Fibroblast of villous mesenchyme (primary cell): ENCODE results near the gene RGS6. TPM values are rescaled to one million over a fixed set of nuclear protein-coding genes. Genes with fewer than 3 reads are reported as not detected.

ENCODE experiments used
- DNase-seq: peaks from one replicate; pipeline ENCODE4 v3.0.0-alpha.2; 2010; ENCODE audit warnings: low read depth
- H3K4me3 ChIP-seq: 2 replicates; pipeline ENCODE4 v1.5.1; 2011; ENCODE audit warnings: low read depth, mild to moderate bottlenecking, low read length
- CTCF ChIP-seq: IDR thresholded peaks from 2 replicates; pipeline ENCODE4 v1.5.1; 2012; ENCODE audit warnings: low read depth, mild to moderate bottlenecking, low read length; ENCODE audit not compliant: insufficient read depth
- total RNA-seq: library from RNA; depleted of rRNA; stranded (reverse); fragments of >200 nt; gene quantifications from 2 replicates; pipeline ENCODE4 v1.2.3, GENCODE V29; 2012

RGS6 gene
- total RNA-seq, 1 donor, result not detected

DNA sequence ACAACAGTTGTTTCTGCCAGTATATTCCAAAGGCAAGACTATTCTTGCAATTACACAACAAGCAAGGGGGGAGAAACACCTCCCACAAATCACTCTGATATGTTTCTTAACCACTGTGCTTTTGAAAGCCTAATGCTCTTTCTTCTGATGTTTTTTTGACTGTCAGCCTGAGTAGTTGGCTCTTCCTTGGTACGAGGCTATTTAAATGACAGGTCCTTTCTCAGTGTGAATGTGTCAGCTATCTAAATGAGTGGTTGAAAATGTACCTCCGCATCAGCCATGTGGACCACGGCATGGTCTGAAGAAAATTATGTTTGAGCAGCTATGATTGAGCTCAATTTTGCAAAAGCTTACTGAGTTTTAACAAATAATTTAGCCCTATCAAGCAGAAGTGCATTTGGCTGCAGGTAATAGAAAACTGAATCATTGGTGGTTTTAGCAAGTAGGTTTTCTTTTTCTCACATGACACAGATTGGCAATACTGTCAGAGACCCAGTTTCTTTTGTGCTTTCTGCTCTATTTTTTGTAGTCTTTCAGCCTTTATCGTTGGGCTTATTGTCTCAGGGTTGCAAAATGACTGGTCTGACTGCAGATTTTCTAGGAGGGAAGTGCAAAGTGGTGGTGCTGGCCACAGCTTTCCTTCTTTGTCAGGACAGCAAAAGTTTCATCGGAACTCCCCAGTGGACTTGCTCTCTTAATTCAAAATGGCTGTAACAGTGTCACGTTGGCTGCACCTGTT, 162.8 kb downstream of the RGS6 start:
- DNase-seq, result no peak
- TF ChIP-seq CTCF, result no peak
- H3K4me3 ChIP-seq, result no peak overlapping the region

GRCh38 chr14:72097173-72097783, 165.0 kb downstream of the RGS6 start:
- H3K4me3 ChIP-seq, result no peak overlapping the region
- no peak for DNase-seq
- TF ChIP-seq CTCF, result no peak

- TF ChIP-seq CTCF, result no peak
- H3K4me3 ChIP-seq, result no peak overlapping the region
- no peak for DNase-seq
These were observed 166.0 kb downstream of the RGS6 start for GRCh38 chr14:72098210-72098609.

DNA sequence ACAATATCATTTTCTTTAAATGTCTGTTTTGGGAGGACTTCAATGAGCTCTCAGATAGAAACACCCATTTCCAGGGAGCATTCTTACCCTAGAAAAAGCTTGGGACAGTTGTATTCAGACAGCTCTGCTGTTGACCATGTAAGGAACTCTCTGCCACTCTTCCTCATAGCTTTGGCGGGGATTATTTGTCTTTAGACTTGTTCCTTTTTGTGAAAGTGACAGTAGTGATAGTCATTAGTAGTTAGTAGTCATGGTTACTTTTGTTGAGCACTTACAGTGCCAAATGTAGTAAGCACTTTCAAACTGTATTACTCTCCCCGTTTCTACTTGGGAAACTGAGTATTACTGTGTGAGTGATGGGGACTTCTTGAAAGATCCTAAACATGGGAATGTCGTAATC, 167.3 kb downstream of the RGS6 start:
- H3K4me3 ChIP-seq, result no peak overlapping the region
- TF ChIP-seq CTCF, result no peak
- no peak for DNase-seq

GRCh38 chr14:72104011-72104613, 171.9 kb downstream of the RGS6 start:
- peak; percentile 49 for TF ChIP-seq CTCF
- no peak for DNase-seq
- H3K4me3 ChIP-seq, result no peak overlapping the region

DNA sequence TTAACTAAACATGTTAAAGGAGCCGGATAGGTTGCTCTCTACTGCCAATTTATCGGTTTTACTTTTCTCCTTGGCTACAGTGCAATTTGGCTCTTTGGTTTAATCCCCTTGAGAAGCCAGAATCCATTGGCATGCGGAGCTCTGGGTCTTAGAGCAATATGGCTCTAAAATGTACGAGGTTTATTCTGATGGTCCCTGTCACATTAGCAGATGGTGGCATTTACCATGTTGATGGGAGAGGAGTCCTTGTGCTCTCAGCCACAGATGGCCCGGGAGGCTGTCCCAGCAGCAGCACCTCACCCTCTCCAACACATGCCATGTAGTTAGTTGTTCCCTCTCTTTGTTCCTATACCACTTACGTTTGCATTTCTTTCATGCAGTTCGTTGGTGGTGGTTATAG, 179.7 kb downstream of the RGS6 start:
- no peak for DNase-seq
- TF ChIP-seq CTCF, result no peak
- no peak overlapping the region for H3K4me3 ChIP-seq
